HepG2 (cell line): Measurements from ENCODE around the gene PTEN. TPM values are rescaled to one million over a fixed set of nuclear protein-coding genes. Genes with fewer than 3 reads are reported as not detected.

Source experiments
- ATAC-seq: fragments of 200-7000 bp; cut with Tn5 transposase; 3 replicates; pipeline ENCODE4 v1.9.1; 2020; ENCODE audit warnings: mild to moderate bottlenecking, moderate library complexity
- BruUV-seq: library from RNA; stranded (reverse); fragments of 400-500 nt; replicated peaks from 2 replicates; lab custom pipeline; 2021; lab: Mats Ljungman, UMichigan
- CTCF ChIA-PET: fragments of 300-600 bp; formaldehyde crosslinking; extraction: SDS; loops from one replicate; lab custom pipeline; 2021; ENCODE audit warnings: low total read pairs, inconsistent platforms, low intra/inter-chr PET ratio; lab: Yijun Ruan, JAX
- POLR2A ChIA-PET: fragments of 350-600 bp; sonication (Branson Sonifier 250); formaldehyde crosslinking; loops from one replicate; lab custom pipeline; 2020; ENCODE audit warnings: antibody characterized with exemption, inconsistent platforms; lab: Yijun Ruan, JAX
- DNase-seq: peaks from one replicate; pipeline ENCODE4 v3.0.0-alpha.2; 2015; ENCODE audit warnings: low spot score
- FAIRE-seq: peaks from 3 replicates; lab custom pipeline; 2011; peaks lifted over from hg19 to GRCh38; lab: Jason Lieb, UNC
- H2AFZ ChIP-seq: one replicate; pipeline ENCODE4 v1.6.1; 2011; ENCODE audit warnings: low read length, inconsistent platforms
- H3K27ac ChIP-seq: fragments of 300-600 bp; 3 replicates; pipeline ENCODE4 v1.8.0; 2011; ENCODE audit warnings: mixed run types, mild to moderate bottlenecking, mixed read lengths, low read length, inconsistent platforms; ENCODE audit not compliant: insufficient read depth; ENCODE audit errors: extremely low read length
- H3K27me3 ChIP-seq, 2 experiments: fragments of 200-600 bp in 1 of 2; 2 replicates in 1 of 2; 3 replicates in 1 of 2; pipeline versions ENCODE4 v1.6.0 to v1.8.0; 2011; ENCODE audit warnings: low read length in 2 of 2, mild to moderate bottlenecking in 2 of 2, moderate library complexity in 2 of 2, inconsistent platforms in 1 of 2; ENCODE audit not compliant: insufficient read depth in 2 of 2, control insufficient read depth in 1 of 2
- H3K36me3 ChIP-seq, 2 experiments: fragments of 200-600 bp in 1 of 2; replicated peaks in 1 of 2; 2 replicates in 1 of 2; 3 replicates in 1 of 2; pipeline versions ENCODE4 v1.5.1 to v1.8.0; 2011; ENCODE audit warnings: low read length in 2 of 2, inconsistent platforms in 1 of 2; ENCODE audit not compliant: insufficient read depth in 2 of 2, control insufficient read depth in 1 of 2
- H3K4me1 ChIP-seq: 2 replicates; pipeline ENCODE4 v1.5.1; 2012; ENCODE audit warnings: low read length, inconsistent platforms; ENCODE audit not compliant: insufficient read depth
- H3K4me2 ChIP-seq: 2 replicates; pipeline ENCODE4 v1.6.0; 2011; ENCODE audit warnings: low read depth, low read length, inconsistent platforms
- H3K4me3 ChIP-seq, 3 experiments: fragments of 200-600 bp in 1 of 3; sonication (generic), shearing (Covaris generic) in 1 of 3; replicated peaks in 1 of 3; 2 replicates each; pipeline ENCODE4 v1.5.1; 2011 to 2016; ENCODE audit warnings: low read length in 3 of 3, inconsistent platforms in 2 of 3, low read depth in 2 of 3, mild to moderate bottlenecking in 2 of 3, control low read depth in 1 of 3, mixed read lengths in 1 of 3; ENCODE audit not compliant: insufficient read depth in 1 of 3
- H3K79me2 ChIP-seq: one replicate; pipeline ENCODE4 v1.6.1; 2011; ENCODE audit warnings: low read length, inconsistent platforms; ENCODE audit not compliant: insufficient read depth
- H3K9ac ChIP-seq: 2 replicates; pipeline ENCODE4 v1.6.0; 2011; ENCODE audit warnings: mild to moderate bottlenecking, low read depth, low read length, inconsistent platforms; ENCODE audit not compliant: insufficient read depth
- H3K9me3 ChIP-seq: 2 replicates; pipeline ENCODE4 v1.5.1; 2012; ENCODE audit warnings: mild to moderate bottlenecking, low read length
- H4K20me1 ChIP-seq: 2 replicates; pipeline ENCODE4 v1.6.0; 2011; ENCODE audit warnings: inconsistent platforms, mild to moderate bottlenecking, low read length, moderate library complexity; ENCODE audit not compliant: insufficient read depth
- CREB3 ChIP-seq: sonication (generic); formaldehyde crosslinking; IDR thresholded peaks from 2 replicates; pipeline ENCODE4 v1.5.0; 2020; ENCODE audit warnings: missing genetic modification reagents
- JDP2 ChIP-seq: sonication (generic); formaldehyde crosslinking; IDR thresholded peaks from 2 replicates; pipeline ENCODE4 v1.8.1; 2022; ENCODE audit warnings: missing genetic modification reagents, borderline replicate concordance
- KLF16 ChIP-seq, 2 experiments: sonication (generic) in 1 of 2; formaldehyde crosslinking in 1 of 2; IDR thresholded peaks; 2 replicates each; pipeline versions ENCODE4 v1.6.1 to v1.8.0; 2016 to 2023; ENCODE audit warnings: missing genetic modification reagents in 2 of 2, missing compliant biosample characterization in 1 of 2
- NFAT5 ChIP-seq: sonication (generic); formaldehyde crosslinking; IDR thresholded peaks from 2 replicates; pipeline ENCODE4 v1.4.0; 2020; ENCODE audit warnings: missing genetic modification reagents
- ZNF160 ChIP-seq: sonication (generic); formaldehyde crosslinking; IDR thresholded peaks from 2 replicates; pipeline ENCODE4 v1.8.0; 2022; ENCODE audit warnings: mild to moderate bottlenecking, inconsistent platforms, missing genetic modification reagents
- ZNF34 ChIP-seq: sonication (generic); formaldehyde crosslinking; IDR thresholded peaks from 2 replicates; pipeline ENCODE4 v1.4.0; 2020; ENCODE audit warnings: mild to moderate bottlenecking, missing genetic modification reagents, borderline replicate concordance
- ZNF431 ChIP-seq: sonication (generic); formaldehyde crosslinking; IDR thresholded peaks from 2 replicates; pipeline ENCODE4 v1.9.0; 2022; ENCODE audit warnings: missing genetic modification reagents, low read depth, mild to moderate bottlenecking, borderline replicate concordance
- ZNF576 ChIP-seq: sonication (generic); formaldehyde crosslinking; IDR thresholded peaks from 2 replicates; pipeline ENCODE4 v1.4.0; 2020; ENCODE audit warnings: mild to moderate bottlenecking, missing genetic modification reagents
- ZNF607 ChIP-seq: sonication (generic); formaldehyde crosslinking; IDR thresholded peaks from 2 replicates; pipeline ENCODE4 v1.5.1; 2020; ENCODE audit warnings: missing genetic modification reagents, mild to moderate bottlenecking, borderline replicate concordance
- WGBS: methylation state at CpG from one replicate; pipeline ENCODE4 v1.1.6; 2017; ENCODE audit warnings: low lambda C conversion rate; 5-methylcytosine and 5-hydroxymethylcytosine counted together
- in situ Hi-C: cut with HindIII; loops from 2 replicates; pipeline ENCODE4 v1.10.0; 2017; ENCODE audit warnings: low pct_unique_long_range_greater_than_20kb; ENCODE audit not compliant: extremely low pct_ligation_motif_present
- intact Hi-C: fragments of 100-400 bp; cut with micrococcal nuclease; formaldehyde crosslinking; loops from one replicate; pipeline ENCODE4 v1.10.0; 2022; ENCODE audit not compliant: unreplicated experiment
- polyA plus RNA-seq, 8 experiments: library from polyadenylated mRNA; depleted of rRNA in 3 of 8; stranded (reverse) in 7 of 8; unstranded in 1 of 8; fragments of >200 nt; fragmentation: Illumina TruSeq in 4 of 8; extraction: Trizol in 4 of 8; gene quantifications; 2 replicates each; pipeline versions ENCODE4 v1.2.1 to v1.2.3, GENCODE V29; 2011 to 2016; ENCODE audit warnings: low read depth in 4 of 8, missing spikeins in 1 of 8, mixed read lengths in 1 of 8; ENCODE audit not compliant: insufficient read depth in 1 of 8
- total RNA-seq, 5 experiments: library from RNA; depleted of rRNA; stranded (reverse); fragments of >200 nt; fragmentation: Illumina TruSeq; extraction: Trizol; gene quantifications; 2 replicates each; pipeline ENCODE4 v1.2.3, GENCODE V29; 2016; ENCODE audit warnings: low read depth in 1 of 5

PTEN gene
- total and polyA plus RNA-seq, 2 of the 13 experiments (the other 11 are each of a cell fraction or from before 2014, with no cell fraction given): 30.3 to 61.3 TPM

- Histone ChIP-seq H3K27ac (no peak overlapping the region), H3K4me1 (peaks cover 13% of the 10 kb centered on the region), H3K4me3 (peak overlapping the region; percentile 65 to 94 (median 80)), H3K36me3 (no peaks in the 10 kb centered on the region), H4K20me1 (peaks cover 16% of the 10 kb centered on the region), H3K9me3 (no peaks in the 10 kb centered on the region), H3K79me2 (peaks cover 19% of the 10 kb centered on the region), H2AFZ (peak overlapping the region; percentile 67), H3K4me2 (peak overlapping the region; percentile 97), H3K9ac (peak overlapping the region; percentile 82), H3K27me3 (no peaks in the 10 kb centered on the region; a peak in 1 of 5 replicates)
- DNase-seq (no peak), ATAC-seq (no peak), FAIRE-seq (no peak)
- ChIA-PET CTCF (interaction anchor here (0.9 to 1.3 kb wide), 2 partner anchors 253 to 528 kb away, joined by 3 to 5 read pairs; no protein-coding TSS in a partner anchor), POLR2A (interaction anchor here (0.9 to 3.6 kb wide), 9 partner anchors 12 to 526 kb away, joined by 3 to 31 read pairs (median 7); partner anchors contain the start of genes ATAD1 and MINPP1)
- intact Hi-C loops (loop anchor here (1.0 kb wide), 1 partner anchor 253 kb away; no protein-coding TSS in a partner anchor), in situ Hi-C loops (loop anchor here (5.0 kb wide), 2 partner anchors 251 to 526 kb away; no protein-coding TSS in a partner anchor)
- 19% methylated on average over 4 of the region's 4 CpGs for WGBS
- no peak for TF ChIP-seq ZNF160 (CRISPR knock-in tag)
- no TSS peak for BruUV-seq
These were observed 2.5 kb upstream of the PTEN start for GRCh38 chr10:87860816-87861403.

- Histone ChIP-seq H3K9ac (peak overlapping the region; percentile 82), H3K4me2 (peak overlapping the region; percentile 97), H3K27ac (peak overlapping the region; percentile 88), H2AFZ (peak overlapping the region; percentile 67), H3K9me3 (no peaks in the 10 kb centered on the region), H3K27me3 (no peaks in the 10 kb centered on the region; a peak in 1 of 5 replicates), H3K4me1 (peaks cover 13% of the 10 kb centered on the region), H3K36me3 (no peaks in the 10 kb centered on the region), H3K79me2 (peaks cover 25% of the 10 kb centered on the region), H3K4me3 (peak overlapping the region; percentile 65 to 94 (median 80)), H4K20me1 (peaks cover 21% of the 10 kb centered on the region)
- peak; percentile 61 for ATAC-seq
- WGBS: 0% methylated on average over 12 of the region's 16 CpGs
- peak; percentile 82 for DNase-seq
- ChIA-PET CTCF (interaction anchor here (0.9 to 1.3 kb wide), 2 partner anchors 252 to 528 kb away, joined by 3 to 5 read pairs; no protein-coding TSS in a partner anchor), POLR2A (interaction anchor here (0.9 to 3.6 kb wide), 13 partner anchors 11 to 1840 kb away, joined by 3 to 31 read pairs (median 5); partner anchors contain the start of genes ATAD1, KIF20B and MINPP1)
- intact Hi-C loops: no loop called here
- in situ Hi-C loops: loop anchor here (5.0 kb wide), 2 partner anchors 251 to 526 kb away; no protein-coding TSS in a partner anchor
- TSS peak; percentile 85 for BruUV-seq
- no peak for FAIRE-seq
- TF ChIP-seq ZNF576 (CRISPR knock-in tag): no peak
- no peak for TF ChIP-seq JDP2 (CRISPR knock-in tag)
- no peak for TF ChIP-seq KLF16 (CRISPR knock-in tag; IDR thresholded peaks at IDR 0.05)
- no peak for TF ChIP-seq NFAT5 (CRISPR knock-in tag)
- no peak for TF ChIP-seq CREB3 (CRISPR knock-in tag)
- TF ChIP-seq ZNF34 (CRISPR knock-in tag): no peak
- 0 out of 2 replicates have a peak, but pooled peaks have one; percentile 28 for TF ChIP-seq ZNF431 (CRISPR knock-in tag)
- TF ChIP-seq ZNF607 (CRISPR knock-in tag): peak; percentile 45; the same call in 1 of the 2 replicates
These were observed 1.9 kb upstream of the PTEN start for GRCh38 chr10:87861566-87861952.
